Liver (tissue), 9 donors: ENCODE measurements around the gene PCSK6. TPM values are rescaled to one million over a fixed set of nuclear protein-coding genes. Genes with fewer than 3 reads are reported as not detected.

Source experiments
- DNase-seq: peaks from one replicate; pipeline ENCODE4 v3.0.0-alpha.2; 2017; ENCODE audit warnings: low spot score
- H3K27ac ChIP-seq, 2 donors: one replicate each; pipeline ENCODE4 v1.7.0; 2013; ENCODE audit warnings: inconsistent platforms in 2 of 2, low read length in 2 of 2, control low read depth in 1 of 2, low read depth in 1 of 2, mild to moderate bottlenecking in 1 of 2
- H3K27me3 ChIP-seq, 4 donors: one replicate each; pipeline versions ENCODE4 v1.6.1 to v1.7.0; 2013; ENCODE audit warnings: low read length in 3 of 4, inconsistent platforms in 1 of 4, mild to moderate bottlenecking in 1 of 4, moderate library complexity in 1 of 4; ENCODE audit not compliant: control insufficient read depth in 4 of 4, insufficient read depth in 4 of 4
- H3K36me3 ChIP-seq, 4 donors: one replicate each; pipeline versions ENCODE4 v1.6.1 to v1.7.0; 2013; ENCODE audit warnings: low read length in 3 of 4, mild to moderate bottlenecking in 3 of 4, low read depth in 1 of 4, moderate library complexity in 1 of 4; ENCODE audit not compliant: control insufficient read depth in 4 of 4, insufficient read depth in 3 of 4
- H3K4me1 ChIP-seq, 4 donors: one replicate each; pipeline versions ENCODE4 v1.6.1 to v1.7.0; 2013; ENCODE audit warnings: low read length in 3 of 4, mild to moderate bottlenecking in 3 of 4, moderate library complexity in 1 of 4; ENCODE audit not compliant: control insufficient read depth in 4 of 4, insufficient read depth in 4 of 4
- H3K4me3 ChIP-seq, 3 donors: one replicate each; pipeline versions ENCODE4 v1.6.1 to v1.7.0; 2013; ENCODE audit warnings: low read length in 3 of 3, control low read depth in 1 of 3, low read depth in 1 of 3, mild to moderate bottlenecking in 1 of 3
- H3K9ac ChIP-seq, 2 donors: one replicate each; pipeline ENCODE4 v1.7.0; 2013; ENCODE audit warnings: low read length in 2 of 2, mild to moderate bottlenecking in 2 of 2, moderate library complexity in 2 of 2, control low read depth in 1 of 2, low read depth in 1 of 2
- H3K9me3 ChIP-seq, 4 donors: one replicate each; pipeline versions ENCODE4 v1.6.1 to v1.7.0; 2013; ENCODE audit warnings: low read length in 3 of 4; ENCODE audit not compliant: control insufficient read depth in 4 of 4
- EGR1 ChIP-seq, 2 donors: IDR thresholded peaks; 2 replicates each; pipeline ENCODE4 v1.6.1; 2016 to 2018; ENCODE audit warnings: antibody characterized with exemption in 2 of 2, low read depth in 2 of 2
- FOXA1 ChIP-seq: IDR thresholded peaks from 2 replicates; pipeline ENCODE4 v1.6.1; 2016; ENCODE audit warnings: antibody characterized with exemption
- FOXA2 ChIP-seq: IDR thresholded peaks from 2 replicates; pipeline ENCODE4 v1.6.1; 2016; ENCODE audit warnings: antibody characterized with exemption
- GABPA ChIP-seq, 2 donors: IDR thresholded peaks in 1 of 2; conservative IDR thresholded peaks in 1 of 2; 2 replicates each; pipeline ENCODE4 v1.6.1; 2016; ENCODE audit warnings: antibody characterized with exemption in 2 of 2, mild to moderate bottlenecking in 1 of 2, moderate library complexity in 1 of 2
- HNF4A ChIP-seq, 2 donors: conservative IDR thresholded peaks; 2 replicates each; pipeline ENCODE4 v1.6.1; 2016; ENCODE audit warnings: antibody characterized with exemption in 2 of 2, mild to moderate bottlenecking in 2 of 2
- HNF4G ChIP-seq: IDR thresholded peaks from 2 replicates; pipeline ENCODE4 v1.6.1; 2016; ENCODE audit warnings: antibody characterized with exemption
- JUND ChIP-seq, 2 donors: IDR thresholded peaks; 2 replicates each; pipeline ENCODE4 v1.6.1; 2016; ENCODE audit warnings: antibody characterized with exemption in 2 of 2
- NR2F2 ChIP-seq: IDR thresholded peaks from 2 replicates; pipeline ENCODE4 v1.6.1; 2016; ENCODE audit warnings: antibody characterized with exemption
- RAD21 ChIP-seq, 2 donors: IDR thresholded peaks; 2 replicates each; pipeline ENCODE4 v1.6.1; 2016; ENCODE audit warnings: antibody characterized with exemption in 2 of 2, mild to moderate bottlenecking in 2 of 2
- RXRA ChIP-seq, 2 donors: IDR thresholded peaks; 2 replicates each; pipeline ENCODE4 v1.6.1; 2017 to 2018; ENCODE audit warnings: antibody characterized with exemption in 2 of 2, mild to moderate bottlenecking in 1 of 2
- TAF1 ChIP-seq: conservative IDR thresholded peaks from 2 replicates; pipeline ENCODE4 v1.6.1; 2016; ENCODE audit warnings: antibody characterized with exemption, mild to moderate bottlenecking
- YY1 ChIP-seq: IDR thresholded peaks from 2 replicates; pipeline ENCODE4 v1.6.1; 2016; ENCODE audit warnings: antibody characterized with exemption, mild to moderate bottlenecking
- WGBS: extraction: QIAGEN DNeasy Blood & Tissue Kit; methylation state at CpG from one replicate; pipeline ENCODE4 v1.1.7; 2013; 5-methylcytosine and 5-hydroxymethylcytosine counted together
- polyA plus RNA-seq, 2 donors: library from polyadenylated mRNA; stranded (reverse) in 1 of 2; unstranded in 1 of 2; fragments of 200-250 nt in 1 of 2; fragments of >200 nt in 1 of 2; fragmentation: Nextera tagmentation in 1 of 2; extraction: Ambion mirVana in 1 of 2; gene quantifications; one replicate each; pipeline versions ENCODE4 v1.2.1 to v1.2.3, GENCODE V29; 2013 to 2015
- total RNA-seq, 2 donors: library from RNA; depleted of rRNA; stranded (reverse); fragments of >200 nt; gene quantifications; one replicate each; pipeline ENCODE4 v1.2.3, GENCODE V29; 2014
- TF ChIP-seq, protein P1 (sequence below): fragments of 150-350 bp; IDR thresholded peaks from 2 replicates; pipeline ENCODE4 v1.5.1; 2017; ENCODE audit warnings: improper control_type of control experiment, low read depth, low read length; ENCODE audit not compliant: missing input control
- TF ChIP-seq, protein P2 (sequence below): IDR thresholded peaks from 2 replicates; pipeline ENCODE4 v1.6.1; 2016; ENCODE audit warnings: antibody characterized with exemption
- TF ChIP-seq, protein P3 (sequence below): IDR thresholded peaks from 2 replicates; pipeline ENCODE4 v1.6.1; 2016; ENCODE audit warnings: antibody characterized with exemption, mild to moderate bottlenecking
- TF ChIP-seq, protein P4 (sequence below): IDR thresholded peaks from 2 replicates; pipeline ENCODE4 v1.6.1; 2016; ENCODE audit warnings: antibody characterized with exemption
- TF ChIP-seq, protein P5 (sequence below): IDR thresholded peaks from 2 replicates; pipeline ENCODE4 v1.6.1; 2016; ENCODE audit warnings: antibody characterized with exemption
- donor health status: healthy.
- donor health status: healthy.
- donor health status: healthy.
- donor health status: healthy.
- donor health status: healthy.

Gene PCSK6
- total and polyA plus RNA-seq, 4 donors: 94.8 to 398 (median 168) TPM

DNA sequence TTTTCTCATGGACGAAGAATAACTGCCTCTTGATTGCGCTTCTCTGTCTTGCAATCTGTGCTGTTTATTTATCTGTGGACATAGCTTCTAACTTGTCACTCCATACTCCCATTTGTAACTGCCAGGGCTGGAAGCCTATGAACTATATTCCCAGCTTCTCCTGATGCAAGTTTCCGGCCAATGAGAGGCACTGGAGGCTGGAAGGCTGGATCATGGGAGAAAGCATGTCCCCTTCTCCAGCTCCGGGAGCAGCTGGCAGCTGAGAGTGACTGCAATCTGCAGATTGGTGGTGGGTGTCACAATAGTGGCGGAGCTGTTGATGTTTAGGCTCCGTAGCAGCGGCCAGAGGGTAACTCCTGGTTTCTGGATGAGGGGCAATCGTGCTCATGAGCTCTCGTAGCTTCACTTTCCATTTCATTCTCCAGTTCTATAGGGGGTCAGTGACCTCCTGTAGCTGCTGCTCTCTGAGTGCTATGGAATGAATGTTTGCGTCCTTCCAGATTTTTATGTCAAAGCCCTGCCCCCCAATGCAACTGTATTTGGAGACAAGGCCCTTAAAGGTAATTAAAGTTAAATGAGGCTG lies 35.7 kb upstream of the PCSK6 start:
- no peak for DNase-seq
- H3K9ac ChIP-seq: no peak overlapping the region
- H3K4me1 ChIP-seq: peaks cover 8 to 31% (median 19%) of the 10 kb centered on the region in 4 donors
- 86% methylated on average over 10 of the region's 10 CpGs for WGBS
- H3K9me3 ChIP-seq: no peaks in the 10 kb centered on the region
- no peak for TF ChIP-seq EGR1 (IDR thresholded peaks at IDR 0.05; ENCODE audit: low read depth in 2 of 2)
- TF ChIP-seq HNF4A (conservative IDR thresholded peaks at IDR 0.05): no peak
- TF ChIP-seq HNF4G: no peak
- no peak for TF ChIP-seq NR2F2
- no peak for TF ChIP-seq TAF1
- TF ChIP-seq, protein P1, sequence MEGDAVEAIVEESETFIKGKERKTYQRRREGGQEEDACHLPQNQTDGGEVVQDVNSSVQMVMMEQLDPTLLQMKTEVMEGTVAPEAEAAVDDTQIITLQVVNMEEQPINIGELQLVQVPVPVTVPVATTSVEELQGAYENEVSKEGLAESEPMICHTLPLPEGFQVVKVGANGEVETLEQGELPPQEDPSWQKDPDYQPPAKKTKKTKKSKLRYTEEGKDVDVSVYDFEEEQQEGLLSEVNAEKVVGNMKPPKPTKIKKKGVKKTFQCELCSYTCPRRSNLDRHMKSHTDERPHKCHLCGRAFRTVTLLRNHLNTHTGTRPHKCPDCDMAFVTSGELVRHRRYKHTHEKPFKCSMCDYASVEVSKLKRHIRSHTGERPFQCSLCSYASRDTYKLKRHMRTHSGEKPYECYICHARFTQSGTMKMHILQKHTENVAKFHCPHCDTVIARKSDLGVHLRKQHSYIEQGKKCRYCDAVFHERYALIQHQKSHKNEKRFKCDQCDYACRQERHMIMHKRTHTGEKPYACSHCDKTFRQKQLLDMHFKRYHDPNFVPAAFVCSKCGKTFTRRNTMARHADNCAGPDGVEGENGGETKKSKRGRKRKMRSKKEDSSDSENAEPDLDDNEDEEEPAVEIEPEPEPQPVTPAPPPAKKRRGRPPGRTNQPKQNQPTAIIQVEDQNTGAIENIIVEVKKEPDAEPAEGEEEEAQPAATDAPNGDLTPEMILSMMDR: no peak
- TF ChIP-seq, protein P2, sequence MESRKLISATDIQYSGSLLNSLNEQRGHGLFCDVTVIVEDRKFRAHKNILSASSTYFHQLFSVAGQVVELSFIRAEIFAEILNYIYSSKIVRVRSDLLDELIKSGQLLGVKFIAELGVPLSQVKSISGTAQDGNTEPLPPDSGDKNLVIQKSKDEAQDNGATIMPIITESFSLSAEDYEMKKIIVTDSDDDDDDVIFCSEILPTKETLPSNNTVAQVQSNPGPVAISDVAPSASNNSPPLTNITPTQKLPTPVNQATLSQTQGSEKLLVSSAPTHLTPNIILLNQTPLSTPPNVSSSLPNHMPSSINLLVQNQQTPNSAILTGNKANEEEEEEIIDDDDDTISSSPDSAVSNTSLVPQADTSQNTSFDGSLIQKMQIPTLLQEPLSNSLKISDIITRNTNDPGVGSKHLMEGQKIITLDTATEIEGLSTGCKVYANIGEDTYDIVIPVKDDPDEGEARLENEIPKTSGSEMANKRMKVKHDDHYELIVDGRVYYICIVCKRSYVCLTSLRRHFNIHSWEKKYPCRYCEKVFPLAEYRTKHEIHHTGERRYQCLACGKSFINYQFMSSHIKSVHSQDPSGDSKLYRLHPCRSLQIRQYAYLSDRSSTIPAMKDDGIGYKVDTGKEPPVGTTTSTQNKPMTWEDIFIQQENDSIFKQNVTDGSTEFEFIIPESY: no peak
- TF ChIP-seq YY1: no peak
- TF ChIP-seq, protein P3, sequence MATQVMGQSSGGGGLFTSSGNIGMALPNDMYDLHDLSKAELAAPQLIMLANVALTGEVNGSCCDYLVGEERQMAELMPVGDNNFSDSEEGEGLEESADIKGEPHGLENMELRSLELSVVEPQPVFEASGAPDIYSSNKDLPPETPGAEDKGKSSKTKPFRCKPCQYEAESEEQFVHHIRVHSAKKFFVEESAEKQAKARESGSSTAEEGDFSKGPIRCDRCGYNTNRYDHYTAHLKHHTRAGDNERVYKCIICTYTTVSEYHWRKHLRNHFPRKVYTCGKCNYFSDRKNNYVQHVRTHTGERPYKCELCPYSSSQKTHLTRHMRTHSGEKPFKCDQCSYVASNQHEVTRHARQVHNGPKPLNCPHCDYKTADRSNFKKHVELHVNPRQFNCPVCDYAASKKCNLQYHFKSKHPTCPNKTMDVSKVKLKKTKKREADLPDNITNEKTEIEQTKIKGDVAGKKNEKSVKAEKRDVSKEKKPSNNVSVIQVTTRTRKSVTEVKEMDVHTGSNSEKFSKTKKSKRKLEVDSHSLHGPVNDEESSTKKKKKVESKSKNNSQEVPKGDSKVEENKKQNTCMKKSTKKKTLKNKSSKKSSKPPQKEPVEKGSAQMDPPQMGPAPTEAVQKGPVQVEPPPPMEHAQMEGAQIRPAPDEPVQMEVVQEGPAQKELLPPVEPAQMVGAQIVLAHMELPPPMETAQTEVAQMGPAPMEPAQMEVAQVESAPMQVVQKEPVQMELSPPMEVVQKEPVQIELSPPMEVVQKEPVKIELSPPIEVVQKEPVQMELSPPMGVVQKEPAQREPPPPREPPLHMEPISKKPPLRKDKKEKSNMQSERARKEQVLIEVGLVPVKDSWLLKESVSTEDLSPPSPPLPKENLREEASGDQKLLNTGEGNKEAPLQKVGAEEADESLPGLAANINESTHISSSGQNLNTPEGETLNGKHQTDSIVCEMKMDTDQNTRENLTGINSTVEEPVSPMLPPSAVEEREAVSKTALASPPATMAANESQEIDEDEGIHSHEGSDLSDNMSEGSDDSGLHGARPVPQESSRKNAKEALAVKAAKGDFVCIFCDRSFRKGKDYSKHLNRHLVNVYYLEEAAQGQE: no peak
- no peak for TF ChIP-seq FOXA2
- no peak for TF ChIP-seq GABPA (IDR thresholded peaks at IDR 0.05 in 1 of 2, conservative IDR thresholded peaks at IDR 0.05 in 1 of 2)
- TF ChIP-seq, protein P4, sequence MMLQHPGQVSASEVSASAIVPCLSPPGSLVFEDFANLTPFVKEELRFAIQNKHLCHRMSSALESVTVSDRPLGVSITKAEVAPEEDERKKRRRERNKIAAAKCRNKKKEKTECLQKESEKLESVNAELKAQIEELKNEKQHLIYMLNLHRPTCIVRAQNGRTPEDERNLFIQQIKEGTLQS: no peak
- TF ChIP-seq, protein P5, sequence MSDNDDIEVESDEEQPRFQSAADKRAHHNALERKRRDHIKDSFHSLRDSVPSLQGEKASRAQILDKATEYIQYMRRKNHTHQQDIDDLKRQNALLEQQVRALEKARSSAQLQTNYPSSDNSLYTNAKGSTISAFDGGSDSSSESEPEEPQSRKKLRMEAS: no peak
- TF ChIP-seq RXRA (IDR thresholded peaks at IDR 0.05): no peak
- TF ChIP-seq JUND (IDR thresholded peaks at IDR 0.05): no peak
- no peak for TF ChIP-seq RAD21 (IDR thresholded peaks at IDR 0.05)
- TF ChIP-seq FOXA1: no peak
- H3K27me3 ChIP-seq: no peaks in the 10 kb centered on the region
- no peak overlapping the region for H3K4me3 ChIP-seq
- H3K27ac ChIP-seq: no peak overlapping the region
- H3K36me3 ChIP-seq: no peaks in the 10 kb centered on the region
